Stimulated activated CD8-positive, alpha-beta memory T cell treated with anti-CD3 and anti-CD28 coated beads, Interleukin-7, amount 100 ng/mL, for 1 hour (primary cell): ENCODE data around the gene PLD4.
"Not testable (repeated sequence)": the region's sequence is repeated elsewhere in the genome, so short reads cannot be mapped to it uniquely, and the experiment has no call there.

Experiments used
- DNase-seq, 2 donors: peaks; one replicate each; pipeline ENCODE4 v3.0.0-alpha.2; 2020; ENCODE audit warnings: low read depth in 2 of 2

Gene PLD4

GRCh38 chr14:104899781-104900180 is 24.9 kb upstream of the PLD4 start:
- DNase-seq = no peak

DNA sequence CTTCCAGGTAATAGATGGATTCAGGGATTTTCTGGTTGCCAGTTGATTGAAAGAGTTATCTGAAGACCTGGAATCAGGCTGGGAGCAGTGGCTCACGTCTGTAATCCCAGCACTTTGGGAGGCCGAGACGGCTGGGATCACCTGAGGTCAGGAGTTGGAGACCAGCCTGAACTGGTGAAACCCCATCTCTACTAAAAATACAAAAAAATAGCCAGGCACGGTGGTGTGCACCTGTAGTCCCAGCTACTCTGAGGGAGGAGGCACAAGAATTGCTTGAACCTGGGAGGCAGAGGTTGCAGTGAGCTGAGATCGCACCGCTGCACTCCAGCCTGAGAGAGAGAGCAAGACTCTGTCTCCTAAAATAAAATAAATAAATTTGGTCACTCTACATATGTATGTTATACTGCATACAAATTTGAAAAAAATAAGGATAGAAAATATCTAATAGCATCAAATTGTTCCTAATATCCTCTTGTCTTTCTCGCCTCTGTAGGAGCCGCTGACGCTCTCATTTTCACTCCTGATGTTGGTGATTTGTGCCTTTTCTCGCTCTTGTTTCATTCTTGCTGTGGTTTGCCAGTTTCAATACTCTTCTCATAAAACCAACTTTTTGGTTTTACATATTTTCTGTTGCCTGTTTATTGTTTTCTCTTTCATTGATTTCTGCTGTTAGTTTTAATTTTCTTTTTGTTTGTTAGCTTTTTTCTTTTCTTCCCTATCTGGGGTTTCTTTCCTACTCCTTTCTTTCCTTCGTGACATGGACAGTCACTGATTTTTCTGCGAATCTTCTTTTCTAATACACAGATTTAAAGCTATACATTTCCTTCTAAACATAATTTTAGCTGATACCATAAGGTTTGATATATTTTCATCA is 23.8 kb upstream of the PLD4 start:
- no peak for DNase-seq

DNA sequence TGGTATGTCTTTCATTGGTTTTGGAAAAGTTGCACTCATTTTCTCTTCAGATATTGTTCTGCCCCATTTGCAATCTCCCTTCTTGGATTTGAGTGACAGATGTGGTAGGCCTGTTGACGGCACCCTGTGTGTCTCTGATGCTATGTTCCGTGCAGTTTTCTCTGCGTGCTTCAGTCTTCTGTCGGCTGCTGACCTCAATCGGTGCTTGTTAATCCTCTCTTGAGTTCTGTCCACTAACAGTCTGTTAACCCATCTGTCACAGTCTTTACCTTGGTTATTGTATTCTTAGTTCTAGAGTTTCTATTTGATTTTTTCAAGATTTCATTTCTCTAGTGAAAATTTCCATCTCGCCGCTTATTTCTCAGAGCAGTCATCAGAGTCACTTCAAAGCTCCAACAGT is 20.7 kb upstream of the PLD4 start:
- DNase-seq = no peak

- DNase-seq = not testable (repeated sequence)
These were observed 19.8 kb upstream of the PLD4 start for GRCh38 chr14:104904650-104905578.

- not testable (repeated sequence) for DNase-seq
These were observed 19.1 kb upstream of the PLD4 start for GRCh38 chr14:104905579-104905933.

GRCh38 chr14:104908303-104908702 is 16.4 kb upstream of the PLD4 start:
- no peak for DNase-seq

GRCh38 chr14:104912053-104912452 is 12.6 kb upstream of the PLD4 start:
- no peak for DNase-seq

DNA sequence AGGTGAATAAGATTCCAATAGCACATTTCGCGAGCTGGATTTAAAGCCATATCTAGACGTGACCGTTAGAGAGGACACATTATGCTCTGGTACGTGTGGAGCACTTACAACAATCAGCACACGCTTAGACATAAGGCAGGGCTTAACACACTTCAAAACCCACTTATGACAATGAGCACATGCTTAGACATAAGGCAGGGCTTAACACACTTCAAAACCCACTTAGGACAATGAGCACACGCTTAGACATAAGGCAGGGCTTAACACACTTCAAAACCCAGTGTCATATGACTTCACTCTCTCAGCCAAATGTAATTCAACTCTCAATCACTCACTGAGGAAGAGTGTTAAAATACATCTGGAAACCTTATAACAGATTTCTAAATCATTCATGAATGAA is 11.2 kb upstream of the PLD4 start:
- no peak for DNase-seq

DNA sequence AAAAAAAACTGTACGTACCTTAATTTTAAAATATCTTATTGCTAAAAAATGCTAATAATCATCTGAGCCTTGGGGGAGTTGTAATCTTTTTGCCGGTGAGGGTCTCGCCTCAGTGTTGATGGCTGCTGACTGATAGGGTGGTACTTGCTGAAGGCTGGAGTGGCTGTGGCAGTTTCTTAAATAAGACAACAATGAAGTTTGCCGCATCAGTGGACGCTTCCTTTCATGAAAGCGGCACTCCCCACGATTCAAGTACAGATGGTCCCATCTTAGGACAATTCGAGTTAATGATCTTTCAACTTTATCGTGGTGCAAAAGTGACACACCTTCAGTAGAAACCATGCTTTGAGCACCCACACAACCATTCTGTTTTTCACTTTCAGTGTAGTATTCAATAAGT is 7.6 kb upstream of the PLD4 start:
- no peak for DNase-seq

- DNase-seq = no peak
These were observed 6.7 kb upstream of the PLD4 start for GRCh38 chr14:104917993-104918392.

- not testable (repeated sequence) for DNase-seq
These were observed 5.3 kb upstream of the PLD4 start for GRCh38 chr14:104919152-104919992.

DNA sequence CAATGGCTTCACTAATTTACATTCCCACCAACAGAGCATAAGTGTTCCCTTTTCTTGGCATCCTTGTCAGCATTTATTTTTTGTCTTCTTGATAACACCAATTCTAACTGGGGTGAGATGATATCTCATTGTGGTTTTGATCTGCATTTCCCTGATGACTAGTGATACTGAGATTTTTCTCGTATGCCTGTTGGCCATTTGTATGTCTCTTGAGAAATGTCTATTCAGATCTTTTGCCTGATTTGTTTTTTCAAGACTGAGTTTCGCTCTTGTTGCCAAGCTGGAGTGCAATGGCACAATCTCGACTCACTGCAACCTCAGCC is 4.7 kb upstream of the PLD4 start:
- no peak for DNase-seq

GRCh38 chr14:104923640-104924420 is 849 bp upstream of the PLD4 start:
- no peak for DNase-seq

DNA sequence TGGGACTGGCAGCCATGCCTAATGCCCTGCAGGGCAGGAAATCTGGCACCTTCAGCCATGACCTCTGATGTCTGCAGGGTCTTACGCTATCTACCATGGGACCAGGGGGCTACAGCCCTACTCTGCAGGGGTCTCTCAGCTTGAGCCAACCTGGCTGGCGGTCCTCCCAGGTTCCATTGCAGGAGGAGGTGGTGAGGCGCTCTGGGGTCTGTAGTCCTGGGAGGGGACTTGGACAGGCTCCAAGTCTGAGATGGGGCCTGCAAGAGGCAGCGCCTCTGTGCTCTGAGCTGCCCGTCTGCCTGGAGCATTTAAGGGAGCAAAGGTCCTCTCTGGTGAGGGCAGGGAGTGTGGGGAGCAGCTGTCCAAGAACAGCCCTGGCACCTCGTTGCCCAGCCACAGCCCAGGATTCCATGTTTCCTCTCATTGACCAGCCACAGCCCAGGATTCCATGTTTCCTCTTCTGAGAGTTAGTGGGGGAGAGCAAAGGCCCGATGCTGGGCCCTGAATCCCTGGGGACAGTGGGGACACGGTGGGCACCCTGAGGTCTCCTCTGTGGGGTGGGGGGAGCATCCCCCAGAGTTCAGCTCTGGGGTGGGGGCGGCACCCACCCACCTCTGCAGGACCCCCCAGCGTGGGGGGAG is 655 bp downstream of the PLD4 start:
- no peak for DNase-seq

GRCh38 chr14:104925855-104926609 is 1.4 kb downstream of the PLD4 start:
- no peak for DNase-seq

GRCh38 chr14:104926619-104927431 is 2.1 kb downstream of the PLD4 start:
- no peak for DNase-seq

- DNase-seq = no peak
These were observed 2.7 kb downstream of the PLD4 start for GRCh38 chr14:104927432-104927816.

DNA sequence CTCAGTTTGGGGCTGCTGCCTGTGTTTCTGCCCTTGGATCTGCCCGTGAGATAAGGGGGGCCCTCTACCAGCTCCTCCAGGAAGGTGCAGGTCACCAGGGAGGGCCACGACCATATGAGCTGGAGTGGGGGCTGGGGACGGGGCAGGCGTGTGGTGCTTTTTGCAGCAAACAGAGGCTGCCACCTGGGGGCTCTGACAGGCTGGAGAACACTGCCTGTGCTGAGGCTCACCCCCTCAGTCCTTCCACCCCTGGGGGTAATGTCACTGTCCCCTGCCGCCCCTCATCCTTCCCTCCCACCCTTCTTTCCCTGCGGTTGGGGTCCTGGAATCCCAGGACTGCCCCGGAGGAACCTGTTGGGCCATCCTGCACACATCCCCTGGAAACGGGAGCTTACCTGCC is 3.2 kb downstream of the PLD4 start:
- no peak for DNase-seq
